HEK293 (cell line): Measurements from ENCODE around the gene ACTL6B.
A peak's percentile ranks its signal among the peaks of the same experiment; 100 is the strongest.

Source experiments
- CTCF ChIA-PET: fragments of 350-600 bp; formaldehyde crosslinking; extraction: SDS; loops from one replicate; lab custom pipeline; 2021; ENCODE audit warnings: antibody characterized with exemption; lab: Yijun Ruan, JAX
- POLR2A ChIA-PET: fragments of 300-600 bp; formaldehyde crosslinking; extraction: SDS; loops from one replicate; lab custom pipeline; 2020; ENCODE audit warnings: antibody characterized with exemption, inconsistent platforms; lab: Yijun Ruan, JAX
- H3K27ac ChIP-seq: fragments of 200-500 bp; sonication (Bioruptor generic); 2 replicates; pipeline ENCODE4 v1.5.1; 2014; ENCODE audit warnings: low read depth, low read length, control low read depth, inconsistent platforms; ENCODE audit errors: extremely low read depth
- H3K36me3 ChIP-seq, 2 experiments: fragments of 200-500 bp in 1 of 2; sonication (Bioruptor generic) in 1 of 2; 1 replicate in 1 of 2; 2 replicates in 1 of 2; pipeline ENCODE4 v1.5.1; 2014 to 2017; ENCODE audit warnings: inconsistent platforms in 2 of 2, low read length in 2 of 2; ENCODE audit not compliant: control insufficient read depth in 2 of 2, insufficient read depth in 1 of 2
- H3K4me1 ChIP-seq: fragments of 200-500 bp; sonication (Bioruptor generic); 2 replicates; pipeline ENCODE4 v1.5.1; 2014; ENCODE audit warnings: mild to moderate bottlenecking, low read length, inconsistent platforms; ENCODE audit not compliant: control insufficient read depth, insufficient read depth
- H3K4me3 ChIP-seq: 2 replicates; pipeline ENCODE4 v1.5.1; 2011; ENCODE audit warnings: low read depth, mild to moderate bottlenecking, control low read depth, low read length, moderate library complexity
- H3K9me3 ChIP-seq: fragments of 200-500 bp; sonication (Bioruptor generic); 2 replicates; pipeline ENCODE4 v1.5.1; 2014; ENCODE audit warnings: low read depth, low read length, inconsistent platforms; ENCODE audit not compliant: control insufficient read depth, insufficient read depth
- EGR2 ChIP-seq: fragments of 450-650 bp; formaldehyde crosslinking; IDR thresholded peaks from 2 replicates; pipeline ENCODE4 v1.5.1; 2016; ENCODE audit warnings: low read depth, missing biosample characterization, missing genetic modification characterization
- ELK4 ChIP-seq: IDR thresholded peaks from 2 replicates; pipeline ENCODE4 v1.6.1; 2011; ENCODE audit warnings: mild to moderate bottlenecking, low read depth, low read length, borderline replicate concordance
- GLIS1 ChIP-seq: fragments of 450-650 bp; formaldehyde crosslinking; IDR thresholded peaks from 2 replicates; pipeline ENCODE4 v1.5.1; 2016; ENCODE audit warnings: missing biosample characterization, missing genetic modification characterization
- GLIS2 ChIP-seq: fragments of 450-650 bp; formaldehyde crosslinking; IDR thresholded peaks from 2 replicates; pipeline ENCODE4 v1.5.1; 2016; ENCODE audit warnings: missing biosample characterization, missing genetic modification characterization
- HOXC10 ChIP-seq: sonication (generic); formaldehyde crosslinking; IDR thresholded peaks from 2 replicates; pipeline ENCODE4 v1.8.1; 2023; ENCODE audit warnings: mild to moderate bottlenecking, missing genetic modification reagents
- KLF17 ChIP-seq: fragments of 450-650 bp; formaldehyde crosslinking; IDR thresholded peaks from 2 replicates; pipeline ENCODE4 v1.5.1; 2016; ENCODE audit warnings: missing biosample characterization, missing genetic modification characterization
- KLF7 ChIP-seq: fragments of 450-650 bp; formaldehyde crosslinking; IDR thresholded peaks from 2 replicates; pipeline ENCODE4 v1.5.1; 2016; ENCODE audit warnings: missing biosample characterization, missing genetic modification characterization, borderline replicate concordance
- KLF8 ChIP-seq: fragments of 450-650 bp; formaldehyde crosslinking; IDR thresholded peaks from 2 replicates; pipeline ENCODE4 v1.5.1; 2016; ENCODE audit warnings: missing biosample characterization, missing genetic modification characterization
- KLF9 ChIP-seq: fragments of 450-650 bp; formaldehyde crosslinking; IDR thresholded peaks from 2 replicates; pipeline ENCODE4 v1.5.1; 2016; ENCODE audit warnings: missing biosample characterization, missing genetic modification characterization, low read depth
- MYNN ChIP-seq: fragments of 450-650 bp; formaldehyde crosslinking; IDR thresholded peaks from 2 replicates; pipeline ENCODE4 v1.5.1; 2016; ENCODE audit warnings: missing biosample characterization, missing genetic modification characterization, borderline replicate concordance
- PRDM1 ChIP-seq: fragments of 450-650 bp; formaldehyde crosslinking; IDR thresholded peaks from 2 replicates; pipeline ENCODE4; 2016; ENCODE audit warnings: missing biosample characterization, missing genetic modification characterization
- SP2 ChIP-seq: fragments of 450-650 bp; formaldehyde crosslinking; IDR thresholded peaks from 2 replicates; pipeline ENCODE4 v1.5.1; 2016; ENCODE audit warnings: missing biosample characterization, missing genetic modification characterization
- ZEB2 ChIP-seq: fragments of 450-650 bp; formaldehyde crosslinking; IDR thresholded peaks from 2 replicates; pipeline ENCODE4 v1.5.1; 2016; ENCODE audit warnings: missing biosample characterization, missing genetic modification characterization
- ZFHX2 ChIP-seq: fragments of 450-650 bp; formaldehyde crosslinking; conservative IDR thresholded peaks from 2 replicates; pipeline ENCODE4 v1.5.1; 2016; ENCODE audit warnings: missing biosample characterization, missing genetic modification characterization
- ZFP3 ChIP-seq: fragments of 450-650 bp; formaldehyde crosslinking; IDR thresholded peaks from 2 replicates; pipeline ENCODE4 v1.5.1; 2016; ENCODE audit warnings: low read depth, missing biosample characterization, missing genetic modification characterization
- ZNF280D ChIP-seq: fragments of 450-650 bp; formaldehyde crosslinking; IDR thresholded peaks from 2 replicates; pipeline ENCODE4 v1.5.1; 2016; ENCODE audit warnings: missing biosample characterization, missing genetic modification characterization
- ZNF366 ChIP-seq: fragments of 450-650 bp; formaldehyde crosslinking; conservative IDR thresholded peaks from 2 replicates; pipeline ENCODE4 v1.5.1; 2016; ENCODE audit warnings: missing biosample characterization, missing genetic modification characterization
- ZNF391 ChIP-seq: fragments of 450-650 bp; formaldehyde crosslinking; IDR thresholded peaks from 2 replicates; pipeline ENCODE4 v1.5.1; 2016; ENCODE audit warnings: low read depth, missing biosample characterization, missing genetic modification characterization, borderline replicate concordance
- ZNF394 ChIP-seq: fragments of 450-650 bp; formaldehyde crosslinking; IDR thresholded peaks from 2 replicates; pipeline ENCODE4 v1.5.1; 2016; ENCODE audit warnings: missing biosample characterization, missing genetic modification characterization, mild to moderate bottlenecking, moderate library complexity, borderline replicate concordance
- ZNF558 ChIP-seq: fragments of 450-650 bp; formaldehyde crosslinking; IDR thresholded peaks from 2 replicates; pipeline ENCODE4 v1.5.1; 2016; ENCODE audit warnings: missing biosample characterization, missing genetic modification characterization
- ZNF629 ChIP-seq: fragments of 450-650 bp; formaldehyde crosslinking; IDR thresholded peaks from 2 replicates; pipeline ENCODE4 v1.5.1; 2017; ENCODE audit warnings: missing biosample characterization, missing genetic modification characterization
- ZNF707 ChIP-seq: fragments of 450-650 bp; formaldehyde crosslinking; IDR thresholded peaks from 2 replicates; pipeline ENCODE4 v1.5.1; 2016; ENCODE audit warnings: missing biosample characterization, missing genetic modification characterization
- ZNF776 ChIP-seq: fragments of 450-650 bp; formaldehyde crosslinking; IDR thresholded peaks from 2 replicates; pipeline ENCODE4 v1.5.0; 2017; ENCODE audit warnings: missing biosample characterization, missing genetic modification characterization, borderline replicate concordance
- TF ChIP-seq, protein P1 (sequence below): fragments of 450-650 bp; formaldehyde crosslinking; IDR thresholded peaks from 2 replicates; pipeline ENCODE4 v1.5.1; 2016; ENCODE audit warnings: missing biosample characterization, missing genetic modification characterization
- TF ChIP-seq, protein P2 (sequence below): fragments of 450-650 bp; formaldehyde crosslinking; IDR thresholded peaks from 2 replicates; pipeline ENCODE4 v1.5.1; 2016; ENCODE audit warnings: missing biosample characterization, missing genetic modification characterization
- TF ChIP-seq, protein P3 (sequence below): fragments of 450-650 bp; formaldehyde crosslinking; IDR thresholded peaks from 2 replicates; pipeline ENCODE4 v1.5.1; 2016; ENCODE audit warnings: missing biosample characterization, missing genetic modification characterization

ACTL6B gene

DNA sequence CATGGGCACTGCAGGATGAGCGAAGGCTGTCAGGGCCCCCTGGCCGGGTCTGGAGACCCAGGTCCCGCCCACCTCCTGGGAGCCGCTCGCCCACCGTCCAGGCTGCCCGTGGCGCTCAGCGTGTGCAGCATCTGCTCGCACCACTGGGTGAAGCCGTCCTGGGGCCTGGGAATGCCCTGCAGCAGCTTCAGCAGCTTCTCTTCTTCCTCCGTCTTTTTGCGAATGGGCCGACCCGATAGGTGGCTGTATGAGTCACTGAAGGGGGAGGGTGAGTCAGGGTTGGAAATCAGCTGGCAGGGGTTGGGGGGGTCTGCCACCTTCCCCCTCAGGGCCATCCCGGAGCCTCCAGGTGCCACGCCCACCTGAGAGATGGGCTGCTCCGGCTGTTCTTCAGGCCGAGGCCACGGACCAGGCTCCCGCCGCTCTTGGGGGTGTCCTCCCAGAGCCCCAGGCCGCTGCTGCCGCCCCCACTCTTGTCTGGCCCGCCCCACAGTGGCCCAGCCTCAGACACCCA is 26.0 kb upstream of the ACTL6B start:
- Histone ChIP-seq H3K27ac (0 out of 2 replicates have a peak overlapping the region, but pooled peaks have one; percentile 2), H3K9me3 (no peaks in the 10 kb centered on the region), H3K4me3 (no peak overlapping the region), H3K4me1 (peaks cover 6% of the 10 kb centered on the region; the same call in 1 of the 2 replicates), H3K36me3 (peaks cover 0 to 91% of the 10 kb centered on the region in 2 experiments; a peak in 2 of 3 replicates)
- ChIA-PET CTCF (interaction anchor here (0.6 to 8.4 kb wide), 4 partner anchors 9 to 682 kb away, joined by 3 to 77 read pairs (median 7); no protein-coding TSS in a partner anchor), POLR2A (interaction anchor here (1.4 kb wide), 1 partner anchor 10 kb away, joined by 5 read pairs; no protein-coding TSS in a partner anchor)
- TF ChIP-seq KLF17 (tag by site-specific recombination) (0 out of 2 replicates have a peak, but pooled peaks have one; percentile 48), ZNF776 (tag by site-specific recombination) (no peak), ELK4 (no peak), GLIS2 (tag by site-specific recombination) (peak; percentile 73), ZFHX2 (tag by site-specific recombination) (peak; percentile 68), ZNF280D (tag by site-specific recombination) (no peak), ZFP3 (tag by site-specific recombination) (no peak), HOXC10 (no peak), GLIS1 (tag by site-specific recombination) (no peak), KLF7 (0 out of 2 replicates have a peak, but pooled peaks have one; percentile 8), EGR2 (tag by site-specific recombination) (peak; percentile 55), ZEB2 (0 out of 2 replicates have a peak, but pooled peaks have one; percentile 18), KLF8 (peak; percentile 70), ZNF558 (tag by site-specific recombination) (no peak), SP2 (no peak; the same call in 1 of the 2 replicates), ZNF707 (tag by site-specific recombination) (no peak), ZNF394 (tag by site-specific recombination) (no peak), ZNF366 (tag by site-specific recombination) (0 out of 2 replicates have a peak, but pooled peaks have one; percentile 29), ZNF391 (no peak), PRDM1 (tag by site-specific recombination) (no peak), MYNN (tag by site-specific recombination) (no peak), KLF9 (tag by site-specific recombination) (peak; percentile 76), ZNF629 (tag by site-specific recombination) (no peak)
- TF ChIP-seq, protein P1, sequence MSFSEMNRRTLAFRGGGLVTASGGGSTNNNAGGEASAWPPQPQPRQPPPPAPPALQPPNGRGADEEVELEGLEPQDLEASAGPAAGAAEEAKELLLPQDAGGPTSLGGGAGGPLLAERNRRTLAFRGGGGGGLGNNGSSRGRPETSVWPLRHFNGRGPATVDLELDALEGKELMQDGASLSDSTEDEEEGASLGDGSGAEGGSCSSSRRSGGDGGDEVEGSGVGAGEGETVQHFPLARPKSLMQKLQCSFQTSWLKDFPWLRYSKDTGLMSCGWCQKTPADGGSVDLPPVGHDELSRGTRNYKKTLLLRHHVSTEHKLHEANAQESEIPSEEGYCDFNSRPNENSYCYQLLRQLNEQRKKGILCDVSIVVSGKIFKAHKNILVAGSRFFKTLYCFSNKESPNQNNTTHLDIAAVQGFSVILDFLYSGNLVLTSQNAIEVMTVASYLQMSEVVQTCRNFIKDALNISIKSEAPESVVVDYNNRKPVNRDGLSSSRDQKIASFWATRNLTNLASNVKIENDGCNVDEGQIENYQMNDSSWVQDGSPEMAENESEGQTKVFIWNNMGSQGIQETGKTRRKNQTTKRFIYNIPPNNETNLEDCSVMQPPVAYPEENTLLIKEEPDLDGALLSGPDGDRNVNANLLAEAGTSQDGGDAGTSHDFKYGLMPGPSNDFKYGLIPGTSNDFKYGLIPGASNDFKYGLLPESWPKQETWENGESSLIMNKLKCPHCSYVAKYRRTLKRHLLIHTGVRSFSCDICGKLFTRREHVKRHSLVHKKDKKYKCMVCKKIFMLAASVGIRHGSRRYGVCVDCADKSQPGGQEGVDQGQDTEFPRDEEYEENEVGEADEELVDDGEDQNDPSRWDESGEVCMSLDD (tag by site-specific recombination), result peak; percentile 38; the same call in 1 of the 2 replicates
- TF ChIP-seq, protein P2, sequence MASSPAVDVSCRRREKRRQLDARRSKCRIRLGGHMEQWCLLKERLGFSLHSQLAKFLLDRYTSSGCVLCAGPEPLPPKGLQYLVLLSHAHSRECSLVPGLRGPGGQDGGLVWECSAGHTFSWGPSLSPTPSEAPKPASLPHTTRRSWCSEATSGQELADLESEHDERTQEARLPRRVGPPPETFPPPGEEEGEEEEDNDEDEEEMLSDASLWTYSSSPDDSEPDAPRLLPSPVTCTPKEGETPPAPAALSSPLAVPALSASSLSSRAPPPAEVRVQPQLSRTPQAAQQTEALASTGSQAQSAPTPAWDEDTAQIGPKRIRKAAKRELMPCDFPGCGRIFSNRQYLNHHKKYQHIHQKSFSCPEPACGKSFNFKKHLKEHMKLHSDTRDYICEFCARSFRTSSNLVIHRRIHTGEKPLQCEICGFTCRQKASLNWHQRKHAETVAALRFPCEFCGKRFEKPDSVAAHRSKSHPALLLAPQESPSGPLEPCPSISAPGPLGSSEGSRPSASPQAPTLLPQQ (tag by site-specific recombination), result no peak
- TF ChIP-seq, protein P3, sequence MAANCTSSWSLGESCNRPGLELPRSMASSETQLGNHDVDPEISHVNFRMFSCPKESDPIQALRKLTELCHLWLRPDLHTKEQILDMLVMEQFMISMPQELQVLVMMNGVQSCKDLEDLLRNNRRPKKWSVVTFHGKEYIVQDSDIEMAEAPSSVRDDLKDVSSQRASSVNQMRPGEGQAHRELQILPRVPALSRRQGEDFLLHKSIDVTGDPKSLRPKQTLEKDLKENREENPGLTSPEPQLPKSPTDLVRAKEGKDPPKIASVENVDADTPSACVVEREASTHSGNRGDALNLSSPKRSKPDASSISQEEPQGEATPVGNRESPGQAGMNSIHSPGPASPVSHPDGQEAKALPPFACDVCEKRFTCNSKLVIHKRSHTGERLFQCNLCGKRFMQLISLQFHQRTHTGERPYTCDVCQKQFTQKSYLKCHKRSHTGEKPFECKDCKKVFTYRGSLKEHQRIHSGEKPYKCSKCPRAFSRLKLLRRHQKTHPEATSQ, result no peak
